Left renal cortex interstitium (tissue), 4 donors: ENCODE data around the gene GPR25. TPM values are rescaled to one million over a fixed set of nuclear protein-coding genes. Genes with fewer than 3 reads are reported as not detected.

Experiments
- DNase-seq, 4 donors: peaks; one replicate each; pipeline ENCODE4 v3.0.0-alpha.2; 2013; ENCODE audit warnings: low read depth in 4 of 4, low spot score in 2 of 4, missing footprints in 1 of 4
- polyA plus RNA-seq, 4 donors: library from polyadenylated mRNA; unstranded; fragments of 120-200 nt; gene quantifications; one replicate each; pipeline ENCODE4 v1.2.1, GENCODE V29; 2013; ENCODE audit not compliant: insufficient read length in 4 of 4

Gene GPR25, protein sequence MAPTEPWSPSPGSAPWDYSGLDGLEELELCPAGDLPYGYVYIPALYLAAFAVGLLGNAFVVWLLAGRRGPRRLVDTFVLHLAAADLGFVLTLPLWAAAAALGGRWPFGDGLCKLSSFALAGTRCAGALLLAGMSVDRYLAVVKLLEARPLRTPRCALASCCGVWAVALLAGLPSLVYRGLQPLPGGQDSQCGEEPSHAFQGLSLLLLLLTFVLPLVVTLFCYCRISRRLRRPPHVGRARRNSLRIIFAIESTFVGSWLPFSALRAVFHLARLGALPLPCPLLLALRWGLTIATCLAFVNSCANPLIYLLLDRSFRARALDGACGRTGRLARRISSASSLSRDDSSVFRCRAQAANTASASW
- not detected for polyA plus RNA-seq

- DNase-seq: no peak
Measured at GRCh38 chr1:200872446-200873115, at the start of gene GPR25. GPR25 (plus strand) TSS chr1:200872981; CDS start chr1:200873038, 57 bp downstream.

DNA sequence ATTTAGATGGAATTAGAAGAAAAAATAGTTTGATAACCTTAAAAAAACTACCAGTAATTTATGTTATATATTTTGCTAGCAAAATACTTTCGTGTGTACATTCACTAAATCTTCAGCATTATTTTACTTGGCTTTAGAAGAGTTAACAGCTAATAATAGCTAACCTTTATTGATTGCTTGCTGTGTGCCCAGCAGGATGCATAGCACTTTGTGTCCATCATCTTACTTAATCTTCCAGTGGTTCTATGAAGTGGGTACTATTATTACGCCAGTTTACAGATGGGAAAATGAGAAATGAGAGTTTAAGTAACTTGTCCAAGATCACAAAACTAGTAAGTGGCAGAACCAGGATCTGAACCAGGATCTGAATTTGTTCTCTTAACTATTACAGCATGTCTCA is 41.7 kb upstream of the GPR25 start:
- DNase-seq: no peak

GRCh38 chr1:200834383-200834782 is 38.4 kb upstream of the GPR25 start:
- no peak for DNase-seq

GRCh38 chr1:200836213-200836612 is 36.6 kb upstream of the GPR25 start:
- no peak for DNase-seq

DNA sequence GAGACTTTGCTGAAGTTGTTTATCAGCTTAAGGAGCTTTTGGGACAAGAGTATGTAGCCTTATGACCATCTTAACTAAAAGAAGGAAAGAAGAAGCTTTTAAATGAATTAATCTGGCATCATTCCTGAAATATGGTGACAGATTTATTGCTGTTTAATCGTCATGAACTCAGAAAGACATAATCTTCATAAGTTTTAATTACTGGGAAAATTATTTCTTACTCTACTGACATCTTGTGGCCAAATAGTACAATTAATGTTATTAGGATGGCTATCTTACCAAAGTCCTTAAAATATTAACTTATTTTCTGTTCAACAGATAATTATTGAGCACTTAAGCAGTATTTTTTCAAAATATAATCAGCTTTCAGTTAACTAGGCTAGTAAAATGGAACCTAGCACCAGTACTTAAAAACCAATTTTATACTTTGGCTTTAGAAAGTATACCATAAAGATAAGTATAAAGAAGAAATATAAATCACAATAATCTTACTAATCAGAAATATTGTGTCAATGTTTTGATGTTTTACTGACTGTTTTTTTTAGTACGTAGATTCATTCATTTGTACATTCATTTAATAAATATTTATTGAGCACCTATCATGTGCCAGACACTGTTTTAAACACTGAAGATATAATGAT is 34.7 kb upstream of the GPR25 start:
- peak in 1 of 4 donors; percentile 15 for DNase-seq

GRCh38 chr1:200838676-200839445 is 33.9 kb upstream of the GPR25 start:
- no peak for DNase-seq

- DNase-seq: no peak
Measured at GRCh38 chr1:200845360-200845759, 27.4 kb upstream of the GPR25 start.

GRCh38 chr1:200846398-200846797 is 26.4 kb upstream of the GPR25 start:
- DNase-seq: no peak

DNA sequence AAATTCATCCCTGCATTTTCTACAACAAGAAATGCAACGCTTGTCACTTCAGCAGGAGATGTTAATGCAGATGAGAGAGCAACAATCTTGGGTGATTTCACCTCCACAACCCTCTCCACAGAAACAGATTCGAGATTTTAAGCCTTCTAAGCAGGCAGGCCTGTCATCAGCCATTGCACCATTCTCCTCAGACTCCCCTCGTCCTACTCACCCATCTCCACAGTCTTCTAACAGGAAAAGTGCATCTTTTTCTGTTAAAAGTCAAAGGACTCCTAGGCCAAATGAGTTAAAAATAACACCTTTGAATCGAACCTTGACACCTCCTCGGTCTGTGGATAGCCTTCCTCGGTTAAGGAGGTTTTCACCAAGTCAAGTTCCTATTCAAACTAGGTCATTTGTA is 23.4 kb upstream of the GPR25 start:
- DNase-seq: no peak

DNA sequence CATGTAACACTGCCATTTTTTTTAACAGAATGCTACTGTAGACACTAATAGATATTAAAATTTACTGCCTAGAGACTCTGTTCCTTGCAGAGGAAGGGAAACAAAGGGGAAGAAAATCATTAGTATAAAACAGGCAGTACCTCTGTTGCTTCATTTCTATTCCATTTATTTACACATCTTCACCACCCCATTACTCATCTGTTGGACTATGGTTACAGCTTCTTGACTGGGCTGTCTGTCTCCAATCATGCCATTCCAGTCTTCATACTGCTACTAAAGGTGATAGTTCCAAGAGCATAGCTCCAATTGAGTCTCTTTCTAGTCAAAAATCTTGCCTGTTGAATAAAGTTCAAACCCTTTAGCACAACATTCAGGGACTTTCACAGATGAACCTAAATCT is 22.2 kb upstream of the GPR25 start:
- no peak for DNase-seq

GRCh38 chr1:200856716-200857357 is 15.9 kb upstream of the GPR25 start:
- no peak for DNase-seq

GRCh38 chr1:200857804-200858203 is 15.0 kb upstream of the GPR25 start:
- no peak for DNase-seq

GRCh38 chr1:200861937-200862647 is 10.7 kb upstream of the GPR25 start:
- DNase-seq: no peak

DNA sequence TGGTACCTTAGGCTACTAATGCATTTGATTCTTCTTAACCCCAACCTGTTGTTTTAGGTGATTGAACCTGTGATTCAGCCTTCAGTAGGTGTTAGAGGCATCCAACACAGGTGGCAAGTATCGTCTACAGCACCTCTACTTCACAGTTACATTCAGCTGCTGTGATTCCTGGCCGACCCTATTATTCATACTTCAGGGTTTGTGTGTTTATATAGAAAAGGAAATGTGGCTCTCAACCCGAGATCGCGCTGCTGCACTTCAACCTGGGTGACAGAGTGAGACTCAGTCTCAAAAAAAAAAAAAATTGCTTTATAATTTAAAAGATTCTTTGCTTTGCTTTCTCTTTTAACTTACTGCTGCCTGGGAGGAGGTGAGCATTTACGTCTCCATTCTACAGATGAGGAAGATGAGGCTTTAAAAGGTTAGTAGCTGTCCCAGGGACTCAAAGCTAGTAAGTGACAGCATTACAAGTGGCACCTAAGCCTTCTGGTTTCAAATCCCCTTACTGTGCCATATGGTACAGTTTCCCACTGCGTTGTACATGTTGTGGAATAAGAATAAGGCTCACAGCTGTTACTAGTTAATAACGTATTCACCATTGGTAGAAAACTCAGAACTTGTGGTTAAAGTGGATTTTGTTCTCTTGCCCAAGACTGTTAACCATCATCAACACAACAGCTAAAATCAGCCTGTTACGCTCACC is 9.9 kb upstream of the GPR25 start:
- no peak for DNase-seq

GRCh38 chr1:200866116-200866515 is 6.7 kb upstream of the GPR25 start:
- DNase-seq: no peak

- no peak for DNase-seq
Measured at GRCh38 chr1:200866521-200866920, 6.3 kb upstream of the GPR25 start.

GRCh38 chr1:200867018-200867811 is 5.6 kb upstream of the GPR25 start:
- DNase-seq: peak in 1 of 4 donors; percentile 19

- no peak for DNase-seq
Measured at GRCh38 chr1:200869376-200869752, 3.4 kb upstream of the GPR25 start.
